HL-60 (cell line): ENCODE data around the gene TTC28.

Experiments used
- CTCF ChIP-seq: IDR thresholded peaks from one replicate; pipeline ENCODE4 v1.5.1; 2011; ENCODE audit warnings: low read length, control low read depth, inconsistent platforms; ENCODE audit not compliant: insufficient read depth
- POLR2AphosphoS5 ChIP-seq: IDR thresholded peaks from 2 replicates; pipeline ENCODE4 v1.6.1; 2012; ENCODE audit warnings: low read depth
- SPI1 ChIP-seq: IDR thresholded peaks from 2 replicates; pipeline ENCODE4 v1.6.1; 2012; ENCODE audit warnings: low read depth, mild to moderate bottlenecking, borderline replicate concordance

- no peak for TF ChIP-seq POLR2AphosphoS5
- TF ChIP-seq CTCF = no peak
- TF ChIP-seq SPI1 = no peak
Measured at GRCh38 chr22:27996529-27996925, 683.1 kb downstream of the TTC28 start.
